Measurements from ENCODE around the gene TCF3. TPM values are rescaled to one million over a fixed set of nuclear protein-coding genes. Genes with fewer than 3 reads are reported as not detected.

The TCF3 gene
- total and polyA plus RNA-seq, 11 donors = 13.2 to 40.2 (median 22.3) TPM

- Histone ChIP-seq H3K36me3 (peaks cover 0 to 84% (median 55%) of the 10 kb centered on the region in 9 donors), H3K4me3 (no peak overlapping the region), H3K27me3 (no peaks in the 10 kb centered on the region), H3K27ac (no peak overlapping the region), H3K4me1 (peaks cover 0 to 23% (median 9%) of the 10 kb centered on the region in 12 donors), H3K9me3 (no peaks in the 10 kb centered on the region)
- no peak for ATAC-seq
- WGBS, 4 donors = 90 to 94% (median 92%) methylated on average over 40 to 41 of the region's 41 CpGs
- intact Hi-C loops (cut with DNase I) = loop anchor here in 1 of 10 donors (5.0 kb wide), 1 partner anchor 152 kb away; no protein-coding TSS in a partner anchor
- TF ChIP-seq CTCF (IDR thresholded peaks at IDR 0.05) (no peak), POLR2A (IDR thresholded peaks at IDR 0.05) (no peak)
- DNase-seq = peak in 1 of 5 donors; percentile 54
Measured at GRCh38 chr19:1615156-1615765, 37.2 kb downstream of the TCF3 start.

DNA sequence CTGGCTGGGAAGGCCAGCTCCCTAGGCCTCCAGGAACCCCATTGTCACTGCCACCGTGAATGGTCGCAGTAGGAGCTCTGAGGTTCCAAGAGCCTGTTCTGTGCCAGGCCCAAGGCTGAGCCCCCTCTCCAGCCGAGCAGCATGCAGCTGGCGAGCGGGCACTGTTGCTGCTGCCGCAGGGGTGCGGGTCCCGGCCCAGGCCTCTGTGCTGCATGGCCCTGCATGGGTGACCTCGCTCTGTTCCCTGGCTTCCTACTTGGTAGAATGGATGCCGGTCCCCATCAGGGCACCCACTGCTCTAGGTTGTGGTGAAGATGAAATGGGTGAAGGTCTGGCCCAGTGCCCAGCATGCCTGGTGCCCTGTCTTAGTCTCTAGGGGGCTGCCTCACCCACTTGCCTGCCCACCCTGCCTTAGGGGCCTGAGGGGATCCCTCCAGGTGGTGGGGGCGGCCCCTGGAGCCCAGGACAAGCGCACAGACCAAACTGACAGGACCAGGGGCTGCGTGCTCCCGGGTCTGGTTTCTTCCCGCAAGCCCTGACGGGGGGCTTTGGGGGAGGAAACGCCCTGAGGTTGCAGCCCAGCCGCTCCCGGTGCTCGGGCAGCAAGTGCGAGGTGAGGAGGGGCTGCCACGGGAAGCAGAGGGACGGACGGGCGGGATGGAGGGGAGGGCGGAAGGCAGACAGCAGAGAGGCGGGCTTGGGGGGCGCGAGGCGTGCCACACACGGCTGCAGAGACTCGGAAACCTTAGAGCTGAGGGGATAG lies 38.4 kb downstream of the TCF3 start:
- H3K27me3 ChIP-seq = no peaks in the 10 kb centered on the region
- no peak overlapping the region for H3K4me3 ChIP-seq
- intact Hi-C loops (cut with DNase I) = loop anchor here in 1 of 10 donors (5.0 kb wide), 1 partner anchor 43 kb away; no protein-coding TSS in a partner anchor
- WGBS, 4 donors = 92 to 94% (median 93%) methylated on average over 29 to 32 of the region's 32 CpGs
- TF ChIP-seq POLR2A (IDR thresholded peaks at IDR 0.05) (no peak), CTCF (IDR thresholded peaks at IDR 0.05) (no peak)
- peaks cover 0 to 23% (median 9%) of the 10 kb centered on the region in 12 donors for H3K4me1 ChIP-seq
- DNase-seq (no peak), ATAC-seq (no peak)
- no peak overlapping the region for H3K27ac ChIP-seq
- H3K36me3 ChIP-seq = peaks cover 0 to 71% (median 51%) of the 10 kb centered on the region in 9 donors
- no peaks in the 10 kb centered on the region for H3K9me3 ChIP-seq

DNA sequence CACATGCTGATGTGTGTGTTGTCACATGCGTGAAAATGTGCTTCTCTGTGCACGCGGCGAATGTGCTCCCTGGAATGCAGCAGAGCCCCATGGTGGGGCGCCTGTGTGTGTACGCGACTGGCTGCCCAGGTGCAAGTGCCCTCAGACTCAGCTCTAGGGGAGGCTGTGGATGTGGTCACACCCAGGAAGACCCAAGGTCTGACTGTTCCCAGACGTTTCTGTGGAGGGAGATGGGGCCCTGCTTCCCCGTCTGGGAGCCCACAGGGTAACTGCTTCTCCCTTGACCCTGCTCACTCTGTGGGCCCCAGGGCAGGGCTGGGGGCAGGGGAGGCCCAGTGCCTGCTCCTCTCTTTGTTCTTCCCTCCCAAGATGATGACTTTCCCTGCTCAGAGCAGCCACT lies 39.3 kb downstream of the TCF3 start:
- Histone ChIP-seq H3K4me1 (peaks cover 0 to 18% (median 9%) of the 10 kb centered on the region in 12 donors), H3K36me3 (peaks cover 0 to 67% (median 48%) of the 10 kb centered on the region in 9 donors), H3K9me3 (no peaks in the 10 kb centered on the region), H3K4me3 (no peak overlapping the region), H3K27me3 (no peaks in the 10 kb centered on the region), H3K27ac (no peak overlapping the region)
- DNase-seq (no peak), ATAC-seq (no peak)
- TF ChIP-seq POLR2A (IDR thresholded peaks at IDR 0.05) = no peak
- no peak for TF ChIP-seq CTCF (IDR thresholded peaks at IDR 0.05)
- intact Hi-C loops (cut with DNase I) = loop anchor here in 1 of 10 donors (5.0 kb wide), 1 partner anchor 44 kb away; no protein-coding TSS in a partner anchor
- 82 to 91% (median 84%) methylated on average over 7 to 9 of the region's 9 CpGs for WGBS, 4 donors
